Right atrium auricular region (tissue), 2 donors: ENCODE results near the gene CEP72. TPM values are rescaled to one million over a fixed set of nuclear protein-coding genes. Genes with fewer than 3 reads are reported as not detected.

Experiments used
- DNase-seq: peaks from one replicate; pipeline ENCODE4 v3.0.0-alpha.2; 2019; ENCODE audit warnings: low spot score
- H3K27ac ChIP-seq, 2 donors: fragments of 200-600 bp; sonication (generic); 1 replicate in 1 of 2; 2 replicates in 1 of 2; pipeline ENCODE4 v1.5.1; 2016 to 2019
- H3K27me3 ChIP-seq, 2 donors: fragments of 200-600 bp; sonication (generic); one replicate each; pipeline versions ENCODE4 v1.5.1 to v1.6.0; 2017 to 2019
- H3K36me3 ChIP-seq: fragments of 200-600 bp; sonication (generic); one replicate; pipeline ENCODE4 v1.5.1; 2016
- H3K4me1 ChIP-seq, 2 donors: fragments of 200-600 bp; sonication (generic); one replicate each; pipeline versions ENCODE4 v1.5.1 to v1.6.0; 2017 to 2019
- H3K4me3 ChIP-seq, 2 donors: fragments of 200-600 bp; sonication (generic); 1 replicate in 1 of 2; 2 replicates in 1 of 2; pipeline ENCODE4 v1.5.1; 2017 to 2019; ENCODE audit warnings: mild to moderate bottlenecking in 1 of 2, moderate library complexity in 1 of 2
- H3K9me3 ChIP-seq, 2 donors: fragments of 200-600 bp; sonication (generic); one replicate each; pipeline ENCODE4 v1.5.1; 2019
- CTCF ChIP-seq, 2 donors: fragments of 200-600 bp; sonication (generic); IDR thresholded peaks; one replicate each; pipeline ENCODE4 v1.5.1; 2019; ENCODE audit warnings: antibody characterized with exemption in 2 of 2
- total RNA-seq, 2 donors: library from RNA; depleted of rRNA; stranded (reverse); fragments of >200 nt; gene quantifications; one replicate each; pipeline ENCODE4 v1.1.0, GENCODE V29; 2016

Gene CEP72
- total RNA-seq, 2 donors from 2014 or later = 0.41 to 1.0 TPM

- DNase-seq = no peak
- no peaks in the 10 kb centered on the region for H3K4me1 ChIP-seq
- TF ChIP-seq CTCF (IDR thresholded peaks at IDR 0.05) = no peak
- H3K27me3 ChIP-seq = no peaks in the 10 kb centered on the region
- no peak overlapping the region for H3K27ac ChIP-seq
- no peak overlapping the region for H3K4me3 ChIP-seq
- H3K9me3 ChIP-seq = peaks cover 0 to 10% of the 10 kb centered on the region in 2 donors
- peaks cover 43% of the 10 kb centered on the region for H3K36me3 ChIP-seq
Measured at GRCh38 chr5:660491-661030, 48.4 kb downstream of the CEP72 start.

- Histone ChIP-seq H3K4me3 (no peak overlapping the region), H3K27ac (no peak overlapping the region), H3K4me1 (no peaks in the 10 kb centered on the region), H3K9me3 (peaks cover 0 to 10% of the 10 kb centered on the region in 2 donors), H3K27me3 (no peaks in the 10 kb centered on the region), H3K36me3 (peaks cover 43% of the 10 kb centered on the region)
- DNase-seq = no peak
- no peak for TF ChIP-seq CTCF (IDR thresholded peaks at IDR 0.05)
Measured at GRCh38 chr5:661891-662750, 50.0 kb downstream of the CEP72 start.

GRCh38 chr5:662751-663435, 50.8 kb downstream of the CEP72 start:
- no peak for TF ChIP-seq CTCF (IDR thresholded peaks at IDR 0.05)
- Histone ChIP-seq H3K27ac (no peak overlapping the region), H3K4me1 (no peaks in the 10 kb centered on the region), H3K36me3 (peaks cover 43% of the 10 kb centered on the region), H3K9me3 (peaks cover 0 to 5% of the 10 kb centered on the region in 2 donors), H3K27me3 (no peaks in the 10 kb centered on the region), H3K4me3 (no peak overlapping the region)
- no peak for DNase-seq

- no peak overlapping the region for H3K4me3 ChIP-seq
- H3K27me3 ChIP-seq = no peaks in the 10 kb centered on the region
- H3K9me3 ChIP-seq = no peaks in the 10 kb centered on the region
- H3K4me1 ChIP-seq = no peaks in the 10 kb centered on the region
- TF ChIP-seq CTCF (IDR thresholded peaks at IDR 0.05) = no peak
- H3K36me3 ChIP-seq = peaks cover 43% of the 10 kb centered on the region
- DNase-seq = no peak
- no peak overlapping the region for H3K27ac ChIP-seq
Measured at GRCh38 chr5:663436-664342, 51.5 kb downstream of the CEP72 start.

GRCh38 chr5:664343-664993, 52.3 kb downstream of the CEP72 start:
- no peak for DNase-seq
- H3K36me3 ChIP-seq = peaks cover 42% of the 10 kb centered on the region
- H3K4me1 ChIP-seq = peaks cover 0 to 7% of the 10 kb centered on the region in 2 donors
- no peak overlapping the region for H3K4me3 ChIP-seq
- no peak for TF ChIP-seq CTCF (IDR thresholded peaks at IDR 0.05)
- H3K27ac ChIP-seq = no peak overlapping the region
- no peaks in the 10 kb centered on the region for H3K9me3 ChIP-seq
- H3K27me3 ChIP-seq = no peaks in the 10 kb centered on the region
